H1 (cell line): ENCODE measurements around the gene DOCK3. TPM values are rescaled to one million over a fixed set of nuclear protein-coding genes. Genes with fewer than 3 reads are reported as not detected.

ENCODE experiments used
- CTCF ChIA-PET: fragments of 300-600 bp; sonication (Branson Sonifier 250); formaldehyde crosslinking; loops from one replicate; lab custom pipeline; 2021; ENCODE audit not compliant: partially characterized antibody; lab: Charles Lee
- POLR2A ChIA-PET: fragments of 300-600 bp; sonication (Branson Sonifier 250); formaldehyde crosslinking; loops from one replicate; lab custom pipeline; 2021; ENCODE audit warnings: inconsistent platforms; ENCODE audit not compliant: partially characterized antibody; lab: Charles Lee
- DNase-seq, 2 experiments: peaks; one replicate each; pipeline versions ENCODE4 v3.0.0 to v3.0.0-alpha.2; 2010 to 2022; ENCODE audit warnings: low spot score in 2 of 2, low read depth in 1 of 2, mixed read lengths in 1 of 2
- FAIRE-seq: peaks from 2 replicates; lab custom pipeline; 2011; peaks lifted over from hg19 to GRCh38; lab: Jason Lieb, UNC
- H2AFZ ChIP-seq: 2 replicates; pipeline ENCODE4 v1.8.1; 2012; ENCODE audit warnings: low read length, inconsistent platforms
- H2AK5ac ChIP-seq: 2 replicates; pipeline ENCODE4 v1.6.1; 2013; ENCODE audit warnings: low read depth, low read length
- H2BK120ac ChIP-seq: replicated peaks from 2 replicates; pipeline ENCODE3; 2013; ENCODE audit warnings: low read depth, low read length, inconsistent platforms
- H2BK12ac ChIP-seq: 2 replicates; pipeline ENCODE4 v1.6.1; 2013; ENCODE audit warnings: low read depth, low read length
- H2BK15ac ChIP-seq: 2 replicates; pipeline ENCODE4 v1.6.1; 2013; ENCODE audit warnings: low read length
- H2BK20ac ChIP-seq: 2 replicates; pipeline ENCODE4 v1.6.1; 2013; ENCODE audit warnings: low read length
- H2BK5ac ChIP-seq: 2 replicates; pipeline ENCODE4 v1.6.1; 2013; ENCODE audit warnings: low read depth, low read length
- H3K14ac ChIP-seq: 2 replicates; pipeline ENCODE4 v1.6.1; 2013; ENCODE audit warnings: inconsistent platforms; ENCODE audit not compliant: insufficient read length
- H3K18ac ChIP-seq: 2 replicates; pipeline ENCODE4 v1.6.1; 2013; ENCODE audit warnings: low read length; ENCODE audit errors: extremely low read depth
- H3K23ac ChIP-seq: 2 replicates; pipeline ENCODE4 v1.6.1; 2013; ENCODE audit warnings: inconsistent platforms; ENCODE audit not compliant: insufficient read length
- H3K23me2 ChIP-seq: 2 replicates; pipeline ENCODE4 v1.6.1; 2013; ENCODE audit warnings: low read depth, low read length
- H3K27ac ChIP-seq: 2 replicates; pipeline ENCODE4 v1.6.1; 2011; ENCODE audit warnings: low read depth, low read length, inconsistent platforms
- H3K27me3 ChIP-seq, 4 experiments: replicated peaks in 1 of 4; 1 replicate in 1 of 4; 2 replicates in 3 of 4; pipeline versions ENCODE4 v1.6.1 to v1.8.1; 2011 to 2013; ENCODE audit warnings: low read length in 3 of 4, mild to moderate bottlenecking in 3 of 4, inconsistent platforms in 2 of 4, mixed read lengths in 2 of 4, moderate library complexity in 1 of 4; ENCODE audit not compliant: control insufficient read depth in 3 of 4, insufficient read depth in 3 of 4; ENCODE audit errors: extremely low read depth in 1 of 4
- H3K36me3 ChIP-seq, 4 experiments: 2 replicates each; pipeline versions ENCODE4 v1.6.1 to v1.8.1; 2011 to 2013; ENCODE audit warnings: mild to moderate bottlenecking in 4 of 4, low read length in 3 of 4, moderate library complexity in 2 of 4, control low read depth in 1 of 4, inconsistent platforms in 1 of 4; ENCODE audit not compliant: insufficient read depth in 4 of 4, control insufficient read depth in 2 of 4
- H3K4ac ChIP-seq: replicated peaks from 2 replicates; pipeline ENCODE3; 2013; ENCODE audit warnings: low read length, low read depth, mixed read lengths, inconsistent platforms; ENCODE audit not compliant: insufficient read length
- H3K4me1 ChIP-seq, 4 experiments: replicated peaks in 1 of 4; 1 replicate in 1 of 4; 2 replicates in 3 of 4; pipeline versions ENCODE4 v1.6.1 to v1.8.1; 2011 to 2013; ENCODE audit warnings: low read length in 3 of 4, inconsistent platforms in 2 of 4, mixed read lengths in 1 of 4; ENCODE audit not compliant: insufficient read depth in 4 of 4, control insufficient read depth in 3 of 4
- H3K4me2 ChIP-seq, 2 experiments: 2 replicates each; pipeline versions ENCODE4 v1.6.1 to v1.8.1; 2011 to 2013; ENCODE audit warnings: low read depth in 2 of 2, low read length in 2 of 2, control low read depth in 1 of 2, inconsistent platforms in 1 of 2, mild to moderate bottlenecking in 1 of 2; ENCODE audit not compliant: insufficient read depth in 1 of 2
- H3K4me3 ChIP-seq, 4 experiments: fragments of 200-600, 300-600 bp in 1 of 4; sonication (generic), shearing (Covaris generic), sonication (Bioruptor Twin) in 1 of 4; 2 replicates each; pipeline versions ENCODE4 v1.5.1 to v1.8.1; 2011 to 2016; ENCODE audit warnings: low read length in 4 of 4, low read depth in 3 of 4, control low read depth in 2 of 4, inconsistent platforms in 2 of 4, mild to moderate bottlenecking in 2 of 4, mixed read lengths in 1 of 4, moderate library complexity in 1 of 4; ENCODE audit not compliant: insufficient read depth in 2 of 4; ENCODE audit errors: extremely low read depth in 1 of 4
- H3K56ac ChIP-seq: replicated peaks from 2 replicates; pipeline ENCODE3; 2013; ENCODE audit warnings: low read depth, mild to moderate bottlenecking, mixed read lengths, low read length, inconsistent platforms; ENCODE audit not compliant: insufficient read length
- H3K79me1 ChIP-seq: 2 replicates; pipeline ENCODE4 v1.6.1; 2013; ENCODE audit warnings: low read depth, low read length, control low read depth
- H3K79me2 ChIP-seq, 2 experiments: 2 replicates each; pipeline versions ENCODE4 v1.6.1 to v1.8.1; 2012 to 2013; ENCODE audit warnings: low read length in 2 of 2, mild to moderate bottlenecking in 2 of 2, inconsistent platforms in 1 of 2; ENCODE audit not compliant: insufficient read depth in 2 of 2, control insufficient read depth in 1 of 2
- H3K9ac ChIP-seq, 4 experiments: replicated peaks in 1 of 4; 1 replicate in 1 of 4; 2 replicates in 3 of 4; pipeline versions ENCODE4 v1.6.1 to v1.8.1; 2011 to 2013; ENCODE audit warnings: low read depth in 3 of 4, low read length in 3 of 4, control low read depth in 2 of 4, mild to moderate bottlenecking in 2 of 4, moderate library complexity in 2 of 4, inconsistent platforms in 1 of 4; ENCODE audit errors: extremely low read depth in 1 of 4
- H3K9me3 ChIP-seq, 2 experiments: 2 replicates each; pipeline versions ENCODE4 v1.6.1 to v1.8.1; 2012 to 2013; ENCODE audit warnings: mild to moderate bottlenecking in 2 of 2, moderate library complexity in 2 of 2, control low read depth in 1 of 2, inconsistent platforms in 1 of 2, low read depth in 1 of 2, low read length in 1 of 2, mixed read lengths in 1 of 2; ENCODE audit not compliant: insufficient read depth in 2 of 2
- H4K20me1 ChIP-seq, 2 experiments: replicated peaks in 1 of 2; 2 replicates each; pipeline versions ENCODE3 to v1.8.1; 2011 to 2013; ENCODE audit warnings: inconsistent platforms in 2 of 2, low read length in 2 of 2, mild to moderate bottlenecking in 1 of 2; ENCODE audit not compliant: insufficient read depth in 2 of 2, control insufficient read depth in 1 of 2
- H4K5ac ChIP-seq: 2 replicates; pipeline ENCODE4 v1.6.1; 2013; ENCODE audit warnings: low read length, low read depth, mixed read lengths, inconsistent platforms; ENCODE audit not compliant: insufficient read length
- H4K8ac ChIP-seq: 2 replicates; pipeline ENCODE4 v1.8.0; 2013; ENCODE audit warnings: mild to moderate bottlenecking, moderate library complexity, low read length, inconsistent platforms; ENCODE audit not compliant: insufficient read depth; ENCODE audit errors: extremely low read depth
- H4K91ac ChIP-seq: replicated peaks from 2 replicates; pipeline ENCODE3; 2013; ENCODE audit warnings: low read length, mixed read lengths, inconsistent platforms; ENCODE audit not compliant: insufficient read length
- CEBPB ChIP-seq: IDR thresholded peaks from 2 replicates; pipeline ENCODE4 v1.6.1; 2012; ENCODE audit warnings: low read depth, low read length
- CTCF ChIP-seq, 3 experiments: IDR thresholded peaks; 1 replicate in 2 of 3; 2 replicates in 1 of 3; pipeline versions ENCODE4 v1.5.1 to v1.6.1; 2011; ENCODE audit warnings: low read length in 3 of 3, mild to moderate bottlenecking in 3 of 3, inconsistent platforms in 2 of 3, low read depth in 1 of 3, moderate library complexity in 1 of 3; ENCODE audit not compliant: insufficient read depth in 1 of 3; ENCODE audit errors: control extremely low read depth in 1 of 3
- KDM1A ChIP-seq: fragments of 200-600, 300-600 bp; sonication (generic); IDR thresholded peaks from 2 replicates; pipeline ENCODE4 v1.7.1; 2016; ENCODE audit warnings: mild to moderate bottlenecking, low read length, borderline replicate concordance
- KDM5A ChIP-seq: fragments of 200-600 bp; IDR thresholded peaks from 2 replicates; pipeline ENCODE4 v1.7.1; 2012; ENCODE audit warnings: mild to moderate bottlenecking, low read length, inconsistent platforms, mixed read lengths
- NRF1 ChIP-seq: IDR thresholded peaks from 2 replicates; pipeline ENCODE4 v1.6.1; 2011; ENCODE audit warnings: mild to moderate bottlenecking, low read depth, low read length, improper control_type of control experiment
- TAF7 ChIP-seq: optimal IDR thresholded peaks from 2 replicates; pipeline ENCODE3; 2011; ENCODE audit warnings: low read depth, mild to moderate bottlenecking, inconsistent platforms, low read length, moderate library complexity, borderline replicate concordance
- WGBS, 2 experiments: shearing (Covaris generic) in 1 of 2; methylation state at CpG; one replicate each; pipeline versions ENCODE4 v1.1.6 to v1.1.7; 2013 to 2015; ENCODE audit warnings: low lambda C conversion rate in 2 of 2, mixed read lengths in 2 of 2, inconsistent platforms in 1 of 2, low coverage in 1 of 2, missing lambda C conversion rate in 1 of 2; ENCODE audit not compliant: insufficient replicate concordance in 2 of 2, insufficient coverage in 1 of 2, insufficient read length in 1 of 2; ENCODE audit errors: extremely low coverage in 1 of 2, missing lambda C conversion rate in 1 of 2; 5-methylcytosine and 5-hydroxymethylcytosine counted together
- polyA plus RNA-seq, 7 experiments: library from polyadenylated mRNA; depleted of rRNA in 3 of 7; stranded (reverse) in 5 of 7; unstranded in 2 of 7; fragments of >200 nt in 5 of 7; fragments of 200-250 nt in 2 of 7; gene quantifications; 1 replicate in 5 of 7; 2 replicates in 1 of 7; 4 replicates in 1 of 7; pipeline versions ENCODE4 v1.2.1 to v1.2.3, GENCODE V29; 2011 to 2013; ENCODE audit warnings: missing spikeins in 2 of 7, mixed read lengths in 2 of 7
- total RNA-seq: library from RNA; stranded (reverse); fragmentation: NEBNext Ultra II Directional; extraction: Animal tissue kit (Norgen Biotek cat#: 25700); gene quantifications from 2 replicates; pipeline ENCODE4 v1.2.1, GENCODE V29; 2021

Gene DOCK3
- total and polyA plus RNA-seq, 2 of the 8 experiments (the other 6 are each of a cell fraction or from before 2014, with no cell fraction given), result 2.7 to 5.0 TPM

- Histone ChIP-seq H3K9me3 (no peaks in the 10 kb centered on the region), H3K4ac (no peak overlapping the region), H2BK120ac (no peak overlapping the region), H2AK5ac (no peak overlapping the region), H3K14ac (no peak overlapping the region), H3K18ac (no peak overlapping the region), H3K79me1 (no peaks in the 10 kb centered on the region), H2BK20ac (no peak overlapping the region), H3K4me1 (peaks cover 2 to 5% (median 3%) of the 10 kb centered on the region in 4 experiments; a peak in 6 of 7 replicates), H2BK5ac (no peak overlapping the region), H4K5ac (no peak overlapping the region), H3K79me2 (no peaks in the 10 kb centered on the region; a peak in 1 of 4 replicates), H4K8ac (no peak overlapping the region), H3K27ac (no peak overlapping the region), H3K9ac (no peak overlapping the region), H3K4me3 (no peak overlapping the region), H4K20me1 (no peaks in the 10 kb centered on the region), H4K91ac (no peak overlapping the region), H3K4me2 (no peak overlapping the region), H3K27me3 (no peaks in the 10 kb centered on the region), H2BK12ac (no peak overlapping the region), H3K23me2 (no peaks in the 10 kb centered on the region), H3K23ac (no peak overlapping the region), H3K56ac (no peak overlapping the region), H3K36me3 (peaks cover 0 to 8% (median 4%) of the 10 kb centered on the region in 4 experiments; a peak in 3 of 8 replicates), H2BK15ac (no peak overlapping the region), H2AFZ (no peak overlapping the region)
- TF ChIP-seq KDM5A (no peak), NRF1 (no peak), CEBPB (no peak), KDM1A (no peak), CTCF (IDR thresholded peaks at IDR 0.05; ENCODE audit: control extremely low read depth in 1 of 3, insufficient read depth in 1 of 3, low read depth in 1 of 3, low read length in 3 of 3) (no peak), TAF7 (no peak)
- DNase-seq (no peak), FAIRE-seq (no peak)
- WGBS, 2 experiments, result 88% methylated on average over 3 of the region's 3 CpGs; no CpG with 5 or more reads in 1 of the 2 experiments
- CTCF ChIA-PET, result interaction anchor here (1.3 to 1.8 kb wide), 2 partner anchors 24 to 33 kb away, joined by 3 to 5 read pairs; no protein-coding TSS in a partner anchor
- POLR2A ChIA-PET, result no interaction called here
These were observed 663.9 kb downstream of the DOCK3 start for GRCh38 chr3:51338632-51339031.
